DND-41 (cell line): ENCODE results near the gene SNX9.

Source experiments
- ATAC-seq: fragments of 200-7000 bp; cut with Tn5 transposase; 3 replicates; pipeline ENCODE4 v1.9.1; 2021; ENCODE audit warnings: low read depth; ENCODE audit not compliant: insufficient read depth
- DNase-seq: peaks from one replicate; pipeline ENCODE4 v3.0.0-alpha.2; 2020
- H2AFZ ChIP-seq: 2 replicates; pipeline ENCODE4 v1.6.0; 2012; ENCODE audit warnings: low read depth, low read length
- H3K27ac ChIP-seq: 2 replicates; pipeline ENCODE4 v1.5.1; 2012; ENCODE audit warnings: low read length, inconsistent platforms
- H3K27me3 ChIP-seq: fragments of 200-600 bp; sonication (generic); 2 replicates; pipeline ENCODE4 v1.6.0; 2012; ENCODE audit warnings: low read length, mild to moderate bottlenecking, inconsistent platforms; ENCODE audit not compliant: insufficient read depth, poor library complexity
- H3K36me3 ChIP-seq: 2 replicates; pipeline ENCODE4 v1.5.1; 2012; ENCODE audit warnings: low read length, inconsistent platforms; ENCODE audit not compliant: insufficient read depth
- H3K4me1 ChIP-seq: 2 replicates; pipeline ENCODE4 v1.5.1; 2012; ENCODE audit warnings: mild to moderate bottlenecking, low read length; ENCODE audit not compliant: insufficient read depth
- H3K4me2 ChIP-seq: 2 replicates; pipeline ENCODE4 v1.6.0; 2012; ENCODE audit warnings: mild to moderate bottlenecking, moderate library complexity, low read length, inconsistent platforms; ENCODE audit not compliant: insufficient read depth
- H3K4me3 ChIP-seq, 2 experiments: fragments of 200-600 bp in 1 of 2; shearing (Covaris generic) in 1 of 2; 2 replicates each; pipeline ENCODE4 v1.5.1; 2012 to 2016; ENCODE audit warnings: inconsistent platforms in 2 of 2, low read length in 2 of 2, mild to moderate bottlenecking in 2 of 2, low read depth in 1 of 2, moderate library complexity in 1 of 2
- H3K79me2 ChIP-seq: 2 replicates; pipeline ENCODE4 v1.6.0; 2012; ENCODE audit warnings: low read length, inconsistent platforms; ENCODE audit not compliant: insufficient read depth
- H3K9ac ChIP-seq: 2 replicates; pipeline ENCODE4 v1.6.0; 2012; ENCODE audit warnings: low read depth, mild to moderate bottlenecking, inconsistent platforms, low read length, moderate library complexity
- H3K9me3 ChIP-seq: 2 replicates; pipeline ENCODE4 v1.5.1; 2012; ENCODE audit warnings: low read length, moderate library complexity, mild to moderate bottlenecking, inconsistent platforms; ENCODE audit not compliant: insufficient read depth, severe bottlenecking
- H4K20me1 ChIP-seq: 2 replicates; pipeline ENCODE4 v1.6.0; 2012; ENCODE audit warnings: low read length; ENCODE audit not compliant: insufficient read depth
- EZH2 ChIP-seq: IDR thresholded peaks from 3 replicates; pipeline ENCODE4 v1.6.1; 2012; ENCODE audit warnings: borderline replicate concordance, low read depth, mild to moderate bottlenecking, moderate library complexity, low read length, inconsistent platforms; ENCODE audit not compliant: severe bottlenecking
- TF ChIP-seq, protein P1 (sequence below): IDR thresholded peaks from 2 replicates; pipeline ENCODE4 v1.5.1; 2012; ENCODE audit warnings: borderline replicate concordance, low read length, moderate library complexity, mild to moderate bottlenecking; ENCODE audit not compliant: poor library complexity, severe bottlenecking; ENCODE audit errors: extremely low read depth

SNX9 gene

DNA sequence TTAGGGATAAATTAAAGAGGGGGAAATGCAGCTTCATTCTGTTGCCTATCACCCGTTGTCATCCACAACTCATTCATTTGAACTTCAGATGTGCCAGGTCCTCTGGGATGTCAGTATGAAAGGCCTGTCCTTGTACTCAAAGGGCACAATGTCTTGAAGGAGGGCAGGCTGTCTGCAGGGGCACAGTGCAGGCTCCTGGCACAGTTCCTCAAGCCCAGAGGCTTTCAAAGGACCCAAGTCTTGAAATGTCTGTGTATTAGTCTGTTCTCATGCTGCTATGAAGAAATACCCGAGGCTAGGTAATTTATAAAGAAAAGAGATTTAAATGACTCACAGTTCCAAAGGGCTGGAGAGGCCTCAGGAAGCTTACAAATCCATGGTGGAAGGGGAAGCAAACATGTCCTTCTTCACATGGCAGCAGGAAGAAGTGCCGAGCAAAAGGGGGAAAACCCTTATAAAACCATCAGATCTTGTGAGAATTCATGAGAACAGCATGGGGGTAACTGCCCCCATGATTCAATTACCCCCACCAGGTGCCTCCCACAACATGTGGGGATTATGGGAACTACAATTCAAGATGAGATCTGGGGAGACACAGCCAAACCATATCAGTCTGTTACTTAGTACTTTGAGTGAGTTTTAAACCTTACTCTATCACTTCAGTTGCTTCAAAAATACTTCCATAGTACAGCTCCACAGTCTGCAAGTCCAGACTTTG is 9.4 kb downstream of the SNX9 start:
- H3K27ac ChIP-seq = no peak overlapping the region
- TF ChIP-seq, protein P1, sequence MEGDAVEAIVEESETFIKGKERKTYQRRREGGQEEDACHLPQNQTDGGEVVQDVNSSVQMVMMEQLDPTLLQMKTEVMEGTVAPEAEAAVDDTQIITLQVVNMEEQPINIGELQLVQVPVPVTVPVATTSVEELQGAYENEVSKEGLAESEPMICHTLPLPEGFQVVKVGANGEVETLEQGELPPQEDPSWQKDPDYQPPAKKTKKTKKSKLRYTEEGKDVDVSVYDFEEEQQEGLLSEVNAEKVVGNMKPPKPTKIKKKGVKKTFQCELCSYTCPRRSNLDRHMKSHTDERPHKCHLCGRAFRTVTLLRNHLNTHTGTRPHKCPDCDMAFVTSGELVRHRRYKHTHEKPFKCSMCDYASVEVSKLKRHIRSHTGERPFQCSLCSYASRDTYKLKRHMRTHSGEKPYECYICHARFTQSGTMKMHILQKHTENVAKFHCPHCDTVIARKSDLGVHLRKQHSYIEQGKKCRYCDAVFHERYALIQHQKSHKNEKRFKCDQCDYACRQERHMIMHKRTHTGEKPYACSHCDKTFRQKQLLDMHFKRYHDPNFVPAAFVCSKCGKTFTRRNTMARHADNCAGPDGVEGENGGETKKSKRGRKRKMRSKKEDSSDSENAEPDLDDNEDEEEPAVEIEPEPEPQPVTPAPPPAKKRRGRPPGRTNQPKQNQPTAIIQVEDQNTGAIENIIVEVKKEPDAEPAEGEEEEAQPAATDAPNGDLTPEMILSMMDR = no peak
- no peaks in the 10 kb centered on the region for H3K79me2 ChIP-seq
- ATAC-seq (no peak), DNase-seq (no peak)
- H3K9me3 ChIP-seq = no peaks in the 10 kb centered on the region
- H4K20me1 ChIP-seq = no peaks in the 10 kb centered on the region
- peaks cover 40% of the 10 kb centered on the region for H3K4me1 ChIP-seq
- H3K4me2 ChIP-seq = no peak overlapping the region
- no peak overlapping the region for H2AFZ ChIP-seq
- no peaks in the 10 kb centered on the region for H3K27me3 ChIP-seq
- H3K9ac ChIP-seq = no peak overlapping the region
- H3K36me3 ChIP-seq = no peaks in the 10 kb centered on the region
- no peak overlapping the region for H3K4me3 ChIP-seq

DNA sequence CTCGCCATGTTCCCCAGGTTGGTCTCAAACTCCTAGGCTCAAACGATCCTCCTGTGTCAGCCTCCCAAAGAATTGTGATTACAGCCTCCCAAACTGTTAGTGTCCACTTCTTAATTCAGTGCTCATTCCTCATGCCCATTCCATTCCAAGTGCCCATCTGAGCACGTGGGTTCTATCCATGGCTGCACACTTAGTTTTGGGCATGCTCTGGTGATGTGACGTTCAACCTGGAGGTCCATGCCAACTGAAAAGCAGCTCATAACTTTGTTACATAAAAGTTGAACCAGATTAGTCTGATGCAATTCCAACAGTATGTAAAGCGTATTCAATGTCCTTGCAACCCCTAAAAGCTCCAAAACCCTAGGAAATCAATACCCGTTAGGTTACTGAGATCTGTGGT is 11.5 kb downstream of the SNX9 start:
- DNase-seq (no peak), ATAC-seq (no peak)
- no peak overlapping the region for H2AFZ ChIP-seq
- H3K36me3 ChIP-seq = no peaks in the 10 kb centered on the region
- peaks cover 40% of the 10 kb centered on the region for H3K4me1 ChIP-seq
- TF ChIP-seq, protein P1 = no peak
- TF ChIP-seq EZH2 = no peak
- no peak overlapping the region for H3K4me3 ChIP-seq
- no peak overlapping the region for H3K4me2 ChIP-seq
- H3K27me3 ChIP-seq = peaks cover 3% of the 10 kb centered on the region
- no peaks in the 10 kb centered on the region for H3K79me2 ChIP-seq
- H4K20me1 ChIP-seq = no peaks in the 10 kb centered on the region
- H3K9ac ChIP-seq = no peak overlapping the region
- no peaks in the 10 kb centered on the region for H3K9me3 ChIP-seq
- no peak overlapping the region for H3K27ac ChIP-seq

DNA sequence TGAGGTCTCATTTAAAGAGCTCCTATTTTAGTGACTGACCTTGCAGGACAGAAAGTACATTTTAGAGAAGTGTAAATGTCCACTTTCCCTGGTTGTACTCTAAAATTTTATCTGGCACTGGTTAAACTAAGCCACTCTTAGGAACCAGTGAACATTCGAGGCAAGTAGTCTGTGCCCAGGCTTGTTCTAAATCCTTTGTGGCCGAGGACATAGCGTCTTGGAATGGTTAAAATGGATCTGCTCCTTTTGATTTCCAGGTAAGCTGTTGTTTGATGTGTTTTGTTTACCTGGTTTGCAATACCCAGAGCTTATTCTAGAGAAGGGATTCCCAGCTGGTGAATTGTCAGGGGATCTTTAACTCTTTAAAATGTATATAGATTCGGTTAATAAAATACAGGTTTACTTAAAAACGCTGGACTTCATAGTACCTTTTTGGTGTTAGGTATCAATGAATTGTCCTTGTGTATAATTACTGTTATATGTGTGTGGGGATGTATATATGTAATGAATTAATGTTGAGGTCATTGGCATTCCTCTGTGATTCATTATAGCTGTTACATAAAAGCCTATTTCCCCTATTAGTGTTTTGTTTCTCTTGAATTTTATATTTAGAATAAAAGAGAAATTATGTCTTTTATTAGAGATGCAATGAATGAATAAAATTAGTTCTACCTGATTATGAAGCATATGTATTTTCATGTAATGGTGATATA is 15.8 kb downstream of the SNX9 start:
- H2AFZ ChIP-seq = no peak overlapping the region
- no peak overlapping the region for H3K27ac ChIP-seq
- ATAC-seq (no peak), DNase-seq (no peak)
- no peaks in the 10 kb centered on the region for H3K9me3 ChIP-seq
- no peak overlapping the region for H3K9ac ChIP-seq
- peaks cover 12% of the 10 kb centered on the region for H3K4me1 ChIP-seq
- TF ChIP-seq EZH2 = no peak
- TF ChIP-seq, protein P1 = no peak
- H3K27me3 ChIP-seq = peaks cover 9% of the 10 kb centered on the region
- no peak overlapping the region for H3K4me3 ChIP-seq
- H3K79me2 ChIP-seq = no peaks in the 10 kb centered on the region
- H3K36me3 ChIP-seq = no peaks in the 10 kb centered on the region
- H3K4me2 ChIP-seq = no peak overlapping the region
- no peaks in the 10 kb centered on the region for H4K20me1 ChIP-seq
